DMS 273 (cell line): ENCODE results near the gene GLCE.

Experiments
- DNase-seq: peaks from one replicate; lab custom pipeline; 2025; ENCODE audit not compliant: unreplicated experiment; lab: John Stamatoyannopoulos, UW

The GLCE gene

GRCh38 chr15:69160141-69160993 is at the start of gene GLCE:
TSS of gene GLCE (plus strand) at chr15:69160635. CDS start at chr15:69255807, 95,172 bp downstream.
- DNase-seq = peak; percentile 98

- no peak for DNase-seq
Measured at GRCh38 chr15:69114331-69114928, 46.0 kb upstream of the GLCE start.

DNA sequence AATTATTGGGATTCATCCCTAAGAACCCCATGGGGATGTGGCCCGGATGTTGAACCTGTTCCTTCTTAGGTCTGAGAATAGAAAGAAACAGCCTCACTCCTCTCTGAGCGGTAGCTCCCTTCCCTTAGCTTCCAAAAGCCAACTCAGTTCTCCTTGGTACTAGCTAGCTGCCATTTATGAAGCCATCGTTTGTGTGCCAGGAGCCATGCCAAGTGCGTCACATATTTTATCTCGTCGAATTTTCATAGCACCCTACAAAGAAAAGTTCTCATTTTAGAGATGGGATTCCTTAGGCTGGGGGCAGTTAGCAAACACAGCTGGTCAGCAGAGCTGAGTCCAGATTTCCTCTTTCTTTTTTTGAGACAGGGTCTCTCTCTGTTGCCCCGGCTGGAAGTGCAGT is 45.4 kb upstream of the GLCE start:
- DNase-seq = no peak

DNA sequence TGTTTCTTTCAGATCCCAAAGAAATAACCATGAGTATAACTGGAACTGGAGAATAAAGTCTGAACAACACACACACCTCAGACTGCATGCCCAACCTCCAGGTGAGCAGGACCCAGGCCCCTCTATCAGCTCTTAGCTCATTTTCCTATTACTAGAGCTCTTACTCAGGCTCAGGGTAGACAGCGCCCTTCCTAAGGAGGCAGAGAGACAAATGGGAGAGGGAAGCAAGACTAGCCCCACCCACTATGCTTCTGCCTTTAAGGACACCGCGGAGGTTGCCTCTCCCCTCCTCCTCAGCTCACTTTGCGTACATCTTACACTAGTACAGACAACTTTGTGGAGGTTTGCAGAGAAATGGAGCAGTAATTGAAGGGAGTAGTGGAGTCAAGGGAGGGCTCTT is 44.0 kb upstream of the GLCE start:
- no peak for DNase-seq

GRCh38 chr15:69117431-69117871 is 43.0 kb upstream of the GLCE start:
- no peak for DNase-seq

- no peak for DNase-seq
Measured at GRCh38 chr15:69118089-69118488, 42.3 kb upstream of the GLCE start.

- no peak for DNase-seq
Measured at GRCh38 chr15:69119001-69119400, 41.4 kb upstream of the GLCE start.

DNA sequence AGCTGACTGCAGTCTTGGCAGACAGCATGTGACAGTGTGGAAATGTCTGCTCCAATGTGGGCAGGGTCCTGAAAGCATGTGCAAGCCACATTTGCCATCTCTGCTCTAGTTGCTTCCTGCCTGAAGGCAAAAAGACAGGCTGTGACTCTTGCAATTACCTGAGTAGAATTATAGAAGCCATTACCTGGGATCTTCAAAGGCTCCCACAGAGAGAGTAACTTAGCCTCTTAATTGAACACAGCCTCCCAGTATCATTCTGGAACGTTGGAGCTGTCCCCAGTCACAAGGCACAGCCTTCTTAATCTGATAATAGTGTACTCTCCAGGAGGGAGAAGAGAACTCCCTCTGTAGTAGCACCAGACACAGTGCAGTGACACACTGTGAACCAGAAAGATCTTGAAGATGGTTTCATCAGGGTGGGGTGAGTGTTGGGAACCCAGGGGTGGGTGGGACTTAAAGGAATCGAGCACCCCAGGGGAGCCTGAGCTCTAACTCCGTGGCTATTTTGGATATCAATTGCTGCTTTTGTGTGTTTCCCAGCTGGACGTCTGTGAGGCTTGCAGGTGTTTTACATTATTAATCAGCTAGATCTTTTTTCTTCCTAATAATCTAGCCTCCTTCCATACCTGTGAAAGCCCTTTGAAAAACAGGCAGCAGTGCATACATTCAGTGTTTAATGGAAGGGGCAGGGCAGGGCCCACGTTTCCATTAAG is 40.6 kb upstream of the GLCE start:
- DNase-seq = no peak

- peak; percentile 47 for DNase-seq
Measured at GRCh38 chr15:69120732-69121131, 39.7 kb upstream of the GLCE start.

DNA sequence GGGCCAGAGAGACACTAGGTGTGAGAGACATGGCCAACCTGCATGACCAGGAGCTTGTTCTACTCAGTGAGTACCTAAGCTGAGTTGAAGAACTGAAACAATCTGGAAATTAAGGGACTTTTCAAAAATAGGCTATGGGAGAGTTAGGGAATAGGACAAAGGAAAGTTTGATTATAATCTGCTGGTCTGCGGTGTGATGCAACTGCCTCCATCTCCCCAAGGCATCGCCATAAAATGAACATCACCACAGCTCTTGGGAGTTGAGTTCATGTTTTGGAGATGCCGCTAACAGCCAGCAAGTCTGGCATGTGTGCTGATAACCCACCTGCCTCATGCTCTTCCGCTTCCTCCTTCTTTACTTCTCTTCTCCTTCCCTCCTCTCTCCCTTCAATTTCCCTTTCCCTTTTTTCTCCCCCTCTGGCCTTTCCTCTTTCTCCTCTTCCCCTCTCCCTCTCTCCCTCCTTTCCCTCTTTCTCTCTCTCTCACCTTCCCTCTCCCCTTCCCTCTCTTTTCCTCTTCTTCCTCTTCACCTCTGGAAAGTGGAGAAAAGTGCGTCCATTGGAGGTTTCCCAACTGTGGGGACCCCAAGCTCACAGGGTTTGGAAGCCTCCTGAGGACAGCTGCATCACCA is 39.1 kb upstream of the GLCE start:
- no peak for DNase-seq

DNA sequence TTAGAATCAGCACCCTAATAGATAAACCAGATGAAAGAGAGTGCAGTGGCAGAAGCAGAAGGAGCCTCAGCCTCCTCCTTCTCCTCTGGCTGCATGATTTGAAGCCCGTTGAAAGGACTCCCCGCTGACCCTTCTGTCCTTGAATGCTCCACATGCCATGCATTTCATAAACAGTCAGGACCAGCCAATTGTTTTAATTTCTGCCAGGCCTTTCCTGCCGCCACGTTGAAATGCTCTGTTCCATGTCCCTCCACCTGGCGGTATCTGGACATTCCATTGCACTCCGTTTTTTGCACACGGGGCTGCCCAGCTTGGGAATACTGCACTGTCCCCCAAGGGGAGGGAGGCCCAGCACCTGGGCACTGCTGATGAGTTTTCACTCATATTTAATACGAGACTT is 35.2 kb upstream of the GLCE start:
- no peak for DNase-seq

GRCh38 chr15:69126054-69126469 is 34.4 kb upstream of the GLCE start:
- DNase-seq = no peak

DNA sequence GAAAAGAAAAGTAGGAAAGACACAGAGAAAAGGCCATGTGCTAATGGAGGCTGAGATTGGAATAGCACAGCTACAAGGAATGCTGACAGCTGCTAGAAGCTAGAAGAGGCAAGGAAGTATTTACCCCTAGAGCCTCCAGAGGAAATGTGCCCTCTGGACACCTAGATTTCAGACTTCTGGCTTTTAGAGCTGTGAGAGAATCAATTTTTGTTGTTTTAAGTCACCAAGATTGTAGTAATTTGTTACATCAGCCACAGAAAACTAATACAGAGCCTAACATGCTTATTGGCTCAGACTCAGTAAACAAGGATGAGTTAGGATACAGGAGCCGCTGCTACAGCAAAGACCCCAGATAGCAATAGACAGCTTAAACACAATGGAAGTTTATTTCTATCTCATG is 33.1 kb upstream of the GLCE start:
- peak; percentile 37 for DNase-seq

- no peak for DNase-seq
Measured at GRCh38 chr15:69128667-69129311, 31.6 kb upstream of the GLCE start.

- no peak for DNase-seq
Measured at GRCh38 chr15:69131362-69132220, 28.8 kb upstream of the GLCE start.

DNA sequence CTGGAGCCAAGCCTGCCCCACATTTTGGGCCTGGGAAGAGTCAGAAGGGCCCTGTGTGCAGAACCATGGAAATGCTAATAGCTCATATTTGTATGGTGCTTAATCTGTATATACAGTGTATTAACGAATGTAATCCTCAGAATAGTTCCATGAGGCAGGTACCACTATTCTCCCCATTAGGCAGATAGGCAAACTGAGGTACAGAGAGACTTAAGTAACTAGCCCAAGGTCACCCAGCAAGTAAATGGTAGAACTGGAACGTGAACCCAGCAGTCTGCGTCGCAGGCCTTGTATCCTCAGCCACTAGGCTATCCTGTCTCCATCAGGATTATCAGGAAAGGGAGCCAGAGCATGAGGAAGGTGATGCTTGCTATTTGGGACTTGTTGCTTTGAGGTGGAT is 28.0 kb upstream of the GLCE start:
- DNase-seq = no peak

GRCh38 chr15:69132977-69133861 is 27.2 kb upstream of the GLCE start:
- peak; percentile 98 for DNase-seq

GRCh38 chr15:69133862-69134519 is 26.4 kb upstream of the GLCE start:
- DNase-seq = peak; percentile 58
